ENCODE results near the gene NUB1.

NUB1 gene

DNA sequence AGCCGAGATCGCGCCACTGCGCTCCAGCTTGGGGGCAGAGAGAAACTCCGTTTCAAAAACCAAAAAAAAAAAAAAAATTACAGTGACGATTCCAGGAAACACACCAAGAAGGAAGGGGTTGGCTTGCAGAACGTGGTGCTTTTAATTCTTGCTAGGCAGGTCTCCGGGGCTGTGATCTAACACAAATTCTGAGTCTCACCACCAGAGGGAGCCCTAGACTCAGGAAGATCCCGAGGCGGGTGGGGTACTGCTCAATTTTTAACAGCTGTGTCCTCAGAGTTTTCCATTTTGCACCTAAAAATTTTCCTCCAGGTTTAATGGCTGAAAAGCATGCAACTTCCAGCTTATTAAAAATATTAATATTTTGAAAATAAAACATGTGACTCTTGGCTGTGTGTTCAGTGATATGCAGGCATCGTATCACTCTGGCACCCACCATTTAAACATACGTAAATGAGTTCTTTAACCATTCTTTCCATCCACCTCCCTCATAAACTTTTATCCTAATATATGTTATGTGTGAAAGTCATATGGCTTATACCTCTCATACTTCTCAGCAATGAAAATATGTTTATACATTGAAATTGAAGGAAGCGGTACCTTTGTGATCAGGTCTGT lies 26.5 kb upstream of the NUB1 start:
- DNase-seq, result peak; percentile 75

DNA sequence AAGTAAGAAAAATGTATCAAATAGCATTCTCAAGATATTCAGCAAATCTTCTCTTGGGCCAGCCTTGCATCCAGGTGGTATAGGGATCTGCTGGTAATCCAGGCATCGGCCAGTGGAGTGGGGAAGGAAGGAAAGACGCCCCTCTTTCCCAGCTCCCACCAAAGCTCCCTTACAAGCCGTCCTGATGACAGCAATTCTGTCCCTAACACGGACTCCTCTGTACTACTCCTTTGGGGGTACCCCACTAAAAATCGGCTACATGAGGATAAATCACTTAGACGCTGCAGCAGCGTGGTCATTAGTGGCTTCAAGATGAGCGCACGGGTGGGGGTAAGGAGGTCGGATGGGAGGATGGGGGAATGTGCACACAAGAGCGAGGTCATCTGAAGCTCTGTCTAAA lies 24.7 kb upstream of the NUB1 start:
- no peak for DNase-seq

DNA sequence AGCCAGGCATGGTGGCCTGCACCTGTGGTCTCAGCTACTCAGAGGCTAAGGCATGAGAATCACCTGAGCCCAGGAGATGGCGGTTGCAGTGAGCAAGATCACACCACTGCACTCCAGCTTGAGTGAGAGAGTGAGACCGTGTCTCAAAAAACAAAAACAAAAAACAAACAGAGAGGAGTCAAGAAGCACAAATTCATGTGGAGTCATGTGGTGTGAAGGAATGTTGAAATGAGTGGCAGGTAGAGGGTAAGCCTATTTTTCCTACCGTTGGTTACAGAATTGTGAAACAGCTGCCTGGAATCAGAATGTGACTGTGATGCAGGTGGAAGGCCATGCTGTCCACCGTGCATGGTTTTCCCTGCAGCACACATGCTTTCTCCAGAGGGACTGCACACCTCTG lies 23.7 kb upstream of the NUB1 start:
- DNase-seq, result no peak

DNA sequence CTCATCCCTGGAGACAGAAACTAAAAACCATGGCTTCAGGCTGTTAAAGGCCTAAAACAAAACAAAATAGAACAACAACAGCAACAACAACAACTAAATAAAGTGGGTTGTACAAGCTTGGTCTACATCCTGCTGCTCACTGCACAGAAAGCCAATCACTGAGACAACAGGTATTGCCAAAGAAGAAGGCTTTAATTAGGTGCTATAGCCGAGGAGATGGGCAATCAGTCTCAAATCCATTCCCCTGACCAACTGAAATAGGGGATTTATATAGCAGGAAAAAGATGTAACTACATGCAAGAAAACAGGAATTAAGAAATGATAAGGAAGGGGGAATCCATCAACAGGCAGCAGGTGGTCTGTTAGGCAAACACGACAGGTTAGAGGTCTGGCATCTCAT lies 22.4 kb upstream of the NUB1 start:
- no peak for DNase-seq

DNA sequence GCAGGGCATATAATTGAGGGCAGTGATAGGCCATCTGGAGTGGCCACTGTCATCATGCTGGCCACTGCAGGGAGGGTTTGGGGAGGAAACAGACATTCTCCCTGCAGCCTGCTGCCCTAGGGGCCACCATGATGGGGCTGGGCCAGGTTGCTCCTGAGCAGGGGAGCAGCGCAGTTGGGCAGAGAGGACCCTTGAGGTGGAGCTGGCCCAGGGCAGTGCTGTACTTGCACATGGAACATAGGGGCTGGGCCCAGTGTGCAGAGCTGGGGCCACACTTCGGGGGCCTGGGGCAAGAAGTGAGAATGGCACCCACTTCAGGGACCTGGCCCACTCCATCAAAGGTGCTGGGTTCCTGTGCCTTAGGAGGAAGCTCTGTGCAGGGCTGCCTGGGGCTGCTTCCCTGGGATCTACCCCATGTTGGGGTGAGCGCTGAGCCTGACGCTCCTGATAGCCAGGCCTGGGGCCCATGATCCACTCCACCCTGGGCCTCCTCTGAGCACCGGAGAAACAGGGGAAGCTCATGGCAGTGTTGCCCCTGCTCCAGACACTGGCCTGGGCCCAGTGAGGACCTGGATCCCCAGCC lies 21.3 kb upstream of the NUB1 start:
- no peak for DNase-seq

DNA sequence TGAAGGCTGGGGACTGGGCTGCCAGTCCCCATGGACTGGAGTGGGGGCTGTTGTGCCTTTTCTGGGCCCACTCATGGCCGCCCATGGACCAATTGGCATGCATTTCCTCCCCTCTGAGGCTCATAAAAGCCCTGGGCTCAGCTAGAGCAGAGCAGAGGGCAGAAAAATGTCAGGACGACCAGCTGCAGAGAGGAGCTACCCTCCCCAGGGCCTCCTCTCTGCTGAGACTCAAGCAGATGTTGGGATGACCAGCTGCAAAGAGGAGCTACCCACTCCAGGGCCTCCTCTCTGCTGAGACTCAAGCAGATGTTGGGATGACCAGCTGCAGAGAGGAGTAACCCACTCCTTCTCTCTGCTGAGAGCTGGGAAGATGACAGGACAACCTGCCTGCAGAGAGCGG lies 20.3 kb upstream of the NUB1 start:
- no peak for DNase-seq

DNA sequence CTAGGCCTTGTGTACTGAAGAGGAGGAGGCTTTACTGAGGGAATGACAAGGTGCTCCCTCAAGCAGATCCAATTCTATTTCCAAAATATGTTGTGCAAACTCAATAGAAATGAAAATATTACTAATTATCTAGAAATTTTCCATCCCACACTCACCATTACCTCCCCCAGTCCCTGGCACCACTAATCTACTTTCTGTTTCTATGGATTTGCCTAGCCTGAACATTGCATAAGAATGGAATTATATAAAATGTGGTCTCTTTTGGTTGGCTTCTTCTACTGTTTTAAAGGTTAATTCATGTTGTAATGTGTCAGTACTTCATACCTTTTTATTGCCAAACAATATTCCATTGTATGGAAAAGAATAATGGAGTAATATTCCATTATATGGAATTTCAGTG lies 18.7 kb upstream of the NUB1 start:
- no peak for DNase-seq

DNA sequence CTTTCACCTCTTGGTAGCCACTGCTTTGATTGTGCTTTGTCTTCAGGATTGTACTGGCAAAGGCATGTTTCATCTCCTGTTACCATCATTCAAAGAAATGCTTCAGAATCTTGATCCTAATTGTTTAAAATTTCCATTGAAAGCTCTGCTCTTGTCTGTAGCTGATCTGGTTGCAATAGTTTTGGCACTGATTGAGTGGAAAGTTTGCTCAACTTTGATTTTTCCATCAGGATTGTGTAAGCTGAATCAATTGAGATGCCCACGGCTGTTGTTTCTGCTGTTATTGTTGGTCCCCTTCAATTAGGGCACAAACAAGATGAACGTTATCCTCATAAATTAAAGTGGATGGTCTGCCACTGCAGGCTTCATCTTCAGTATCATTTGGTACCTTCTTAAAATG lies 14.6 kb upstream of the NUB1 start:
- no peak for DNase-seq

DNA sequence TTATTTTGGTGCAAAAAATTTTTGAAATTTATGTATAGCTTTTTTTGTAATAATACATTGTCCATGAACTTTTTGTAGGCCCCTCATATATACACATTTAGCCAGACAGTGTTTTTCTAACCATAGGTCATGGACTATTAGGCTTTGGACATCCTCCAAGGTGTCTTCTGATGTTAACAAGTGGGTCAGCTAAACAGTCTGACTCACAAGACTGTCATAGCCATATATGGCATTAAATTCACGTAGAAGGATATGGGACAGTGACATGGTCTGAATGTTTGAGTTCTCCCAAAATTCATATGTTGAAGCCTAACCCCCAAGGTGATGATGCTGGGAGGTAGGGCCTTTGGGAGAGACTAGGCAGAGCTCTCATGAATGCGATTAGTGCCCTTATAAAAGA lies 14.0 kb upstream of the NUB1 start:
- no peak for DNase-seq

DNA sequence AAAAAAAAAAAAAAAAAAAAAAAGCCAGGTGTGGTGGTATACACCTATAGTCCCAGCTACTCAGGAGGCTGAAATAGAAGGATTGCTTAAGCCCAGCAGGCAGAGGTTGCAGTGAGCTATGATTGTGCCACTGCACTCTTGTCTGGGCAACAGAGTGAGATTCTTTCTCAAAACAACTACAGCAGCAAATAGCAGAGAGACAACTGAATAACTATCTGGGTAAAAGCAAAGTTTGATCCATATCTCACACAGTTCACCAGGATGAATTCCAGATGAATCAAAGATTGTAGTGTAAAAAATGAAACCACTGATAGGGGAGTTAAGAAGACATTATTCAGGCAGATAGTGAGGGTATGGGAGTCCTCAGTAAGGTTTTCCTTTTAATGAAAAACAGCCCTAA lies 11.4 kb upstream of the NUB1 start:
- no peak for DNase-seq

DNA sequence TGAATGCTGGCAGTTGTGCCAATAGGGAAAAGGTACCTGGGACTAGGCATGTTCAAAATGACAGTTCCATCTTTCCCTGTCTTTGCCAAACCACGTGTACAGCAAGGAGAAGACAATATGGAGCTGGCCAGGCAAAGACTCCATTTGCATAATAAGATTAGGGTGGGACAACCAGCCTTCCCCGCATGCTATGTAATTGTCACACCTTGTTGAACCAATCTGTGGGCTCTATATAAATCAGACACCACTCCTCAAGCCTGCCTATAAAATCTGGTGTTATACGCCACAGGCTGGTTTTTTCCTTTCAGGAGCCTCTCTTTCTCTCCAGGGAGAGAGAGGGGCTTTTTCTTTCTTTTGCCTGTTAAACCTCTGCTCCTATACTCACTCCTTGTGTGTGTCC lies 11.0 kb upstream of the NUB1 start:
- no peak for DNase-seq

DNA sequence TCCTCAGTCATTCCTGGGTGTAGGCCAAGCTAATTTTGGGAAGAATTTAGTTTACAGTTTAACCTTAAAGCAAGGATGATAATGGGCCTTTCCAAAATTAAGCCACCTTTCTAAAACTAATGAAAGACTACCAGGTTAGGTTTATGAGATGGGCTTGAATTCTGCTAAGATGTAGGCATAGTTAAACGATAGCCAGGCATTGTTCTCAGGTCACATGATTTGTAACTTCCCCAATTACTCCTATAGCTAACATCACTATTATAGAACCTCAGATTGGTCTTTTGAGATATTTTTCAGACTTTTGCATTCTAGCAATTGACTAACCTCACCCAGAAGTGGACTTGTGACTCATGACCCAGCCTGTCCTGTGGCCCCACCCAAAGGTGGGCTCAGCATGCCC lies 7.0 kb upstream of the NUB1 start:
- no peak for DNase-seq

DNA sequence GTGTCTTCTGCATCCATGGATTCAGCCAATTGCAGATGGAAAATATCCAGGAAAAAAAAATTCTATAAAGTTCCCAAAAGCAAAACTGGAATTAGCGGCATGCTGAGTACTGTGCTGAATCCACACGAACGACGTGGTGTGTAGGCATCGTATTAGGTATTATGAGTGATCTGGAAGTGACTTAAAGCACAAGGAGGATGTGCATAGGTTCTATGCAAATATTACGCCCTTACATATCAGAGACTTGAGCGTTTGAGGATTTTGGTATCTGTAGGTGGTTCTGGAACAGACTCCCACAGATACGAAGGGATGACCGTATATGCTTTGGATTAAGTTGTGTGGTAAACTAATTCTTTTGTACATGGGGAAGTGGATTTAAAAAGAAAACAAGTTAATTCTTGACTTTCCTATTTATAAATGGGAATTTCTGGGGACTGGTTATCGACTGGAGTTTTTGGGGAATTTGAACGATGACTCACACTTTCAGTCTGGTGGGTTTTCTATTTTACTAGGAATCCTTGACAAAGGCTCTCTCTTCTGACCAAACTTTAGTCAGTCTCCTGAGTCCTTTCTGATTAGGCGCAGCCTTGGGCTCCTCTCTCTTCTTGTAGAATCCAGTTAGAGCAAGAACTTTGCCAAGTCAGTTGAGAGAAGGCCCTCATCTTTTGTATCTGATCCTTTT lies 5.4 kb upstream of the NUB1 start:
- no peak for DNase-seq

DNA sequence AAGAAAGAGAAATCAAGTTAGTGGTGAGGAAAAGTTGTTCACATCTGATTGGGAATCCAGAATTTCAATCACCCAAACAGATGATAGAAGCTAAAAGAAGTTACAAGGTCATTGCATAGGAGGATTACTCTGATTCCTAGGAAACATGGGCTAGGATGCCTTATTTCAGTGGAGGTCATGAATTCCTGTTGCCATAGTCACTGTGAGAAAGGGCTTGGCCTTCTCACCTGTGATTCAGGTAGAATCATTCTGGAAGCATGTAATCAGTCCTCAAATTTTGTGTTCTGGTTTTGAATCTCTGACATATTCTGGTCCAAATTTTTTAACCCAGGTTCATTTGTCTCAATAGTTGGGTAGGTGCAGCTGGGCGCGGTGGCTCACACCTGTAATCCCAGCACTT lies 4.3 kb upstream of the NUB1 start:
- no peak for DNase-seq

DNA sequence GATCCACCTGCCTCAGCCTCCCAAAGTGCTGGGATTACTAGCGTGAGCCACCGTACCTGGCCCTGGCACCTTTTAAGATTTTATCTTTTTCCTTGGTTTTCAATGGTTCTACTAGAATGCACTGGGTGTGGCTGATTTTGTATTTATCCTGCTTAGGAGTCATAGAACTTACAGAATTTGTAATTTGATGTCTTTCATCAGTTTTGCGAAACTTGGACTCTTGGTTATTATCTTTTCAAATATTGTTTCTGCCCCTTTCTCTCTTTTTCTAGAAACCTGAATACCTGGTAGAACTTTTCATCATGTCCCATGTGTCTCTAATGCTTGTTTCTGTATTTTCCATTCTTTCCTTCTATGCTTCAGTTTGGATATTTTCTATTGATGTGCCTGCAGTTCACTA lies 2.8 kb upstream of the NUB1 start:
- DNase-seq, result no peak

DNA sequence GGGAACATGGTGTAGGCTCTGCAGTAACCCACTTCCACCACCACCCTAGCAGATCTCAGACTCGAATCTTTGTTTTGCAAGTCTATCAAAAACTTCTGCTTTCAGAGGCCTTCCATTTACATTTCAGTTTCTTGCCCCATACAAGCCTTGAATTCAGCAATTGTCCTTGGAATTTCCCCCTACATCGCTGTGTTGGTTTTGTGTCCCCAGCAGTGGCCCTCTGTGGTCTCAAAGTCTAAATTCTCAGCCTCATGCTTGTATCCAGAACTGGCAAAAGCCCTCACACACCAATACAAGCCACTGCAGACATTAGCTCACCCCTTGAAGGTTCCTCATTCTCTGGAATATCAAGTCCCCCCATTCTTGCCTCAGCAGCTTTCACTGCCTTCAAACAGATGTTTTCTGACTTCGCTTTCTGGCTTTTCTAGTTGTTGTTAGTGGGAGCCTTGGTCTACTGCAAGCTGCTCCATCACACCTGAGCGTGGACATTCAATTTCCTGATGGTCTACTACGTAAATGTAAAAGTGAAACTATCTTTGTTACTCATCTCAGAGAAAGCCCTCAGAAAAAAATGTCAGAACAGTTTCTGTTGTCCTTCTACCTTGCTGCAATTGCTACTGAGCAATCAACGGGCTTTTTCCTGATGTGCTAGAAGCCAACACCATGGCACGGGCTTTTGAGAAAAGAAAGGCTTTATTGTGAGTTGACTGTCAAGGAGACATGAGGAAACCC lies 1.8 kb upstream of the NUB1 start:
- no peak for DNase-seq

DNA sequence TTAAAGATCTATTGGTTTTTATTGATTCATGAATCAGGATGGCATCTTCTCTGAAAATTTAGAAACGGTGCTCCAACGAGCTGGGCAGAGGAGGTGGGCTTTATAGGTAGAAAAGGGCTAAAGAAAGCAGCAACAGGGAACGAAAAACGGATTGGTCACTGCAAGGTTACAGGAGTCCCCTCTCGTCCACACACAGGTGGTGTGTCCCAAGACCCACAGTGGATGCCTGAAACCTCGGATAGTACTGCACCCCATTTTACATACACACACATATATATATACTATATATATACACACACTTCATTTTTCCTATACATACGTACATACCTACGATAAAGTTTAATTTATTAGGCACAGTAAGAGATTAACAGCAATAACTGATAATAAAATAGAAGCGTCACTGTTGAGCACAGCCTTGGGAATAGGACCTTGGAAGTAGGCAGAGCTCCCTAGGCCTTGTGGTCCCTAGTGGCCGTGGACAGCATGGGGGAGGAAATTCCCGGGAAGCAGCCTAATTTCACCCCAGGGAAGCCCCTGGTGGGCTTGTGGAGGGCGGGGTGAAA lies 737 bp upstream of the NUB1 start:
- no peak for DNase-seq

DNA sequence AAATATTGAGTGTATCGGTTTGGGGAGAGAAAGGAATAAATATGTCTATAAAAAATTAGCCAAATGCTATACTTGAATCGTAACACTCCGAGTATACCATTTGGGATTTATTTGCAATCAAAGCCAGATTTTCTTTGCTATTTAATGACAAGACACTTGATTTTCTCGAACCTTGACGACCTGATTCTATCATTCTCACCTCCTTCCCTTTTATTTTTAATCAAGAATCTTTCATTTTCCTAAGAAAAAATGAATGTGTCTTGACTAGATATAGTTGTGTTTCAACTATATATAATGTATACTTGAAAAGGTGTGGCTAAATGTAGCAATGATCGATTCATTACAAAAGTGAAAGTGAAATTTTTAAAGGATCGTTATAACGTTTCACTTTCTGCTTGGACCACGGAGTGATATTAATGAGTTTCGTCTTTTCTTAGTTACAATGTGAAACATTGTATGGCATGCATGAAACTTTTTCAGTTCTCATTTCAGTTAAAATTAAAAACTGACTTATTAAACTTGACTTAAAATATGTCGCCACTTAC lies 562 bp downstream of the NUB1 start:
- DNase-seq, result no peak

DNA sequence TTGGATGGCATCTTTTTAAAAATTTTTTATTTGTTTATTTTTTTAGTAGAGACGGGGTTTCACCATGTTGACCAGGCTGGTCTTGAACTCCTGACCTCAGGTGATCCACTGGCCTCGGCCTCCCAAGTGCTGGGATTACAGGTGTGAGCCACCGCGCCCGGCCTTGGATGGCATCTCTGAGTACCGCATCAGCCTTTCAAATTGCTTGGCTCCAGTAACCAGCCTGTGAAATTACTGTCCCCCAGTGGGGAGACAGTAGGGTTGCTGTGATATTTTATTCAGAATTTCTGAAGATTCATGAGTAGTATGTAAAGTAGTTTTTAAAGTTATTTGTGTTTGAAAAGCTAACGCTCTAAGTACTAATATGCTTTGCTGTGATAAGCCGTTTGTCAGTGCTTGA lies 1.2 kb downstream of the NUB1 start:
- no peak for DNase-seq

DNA sequence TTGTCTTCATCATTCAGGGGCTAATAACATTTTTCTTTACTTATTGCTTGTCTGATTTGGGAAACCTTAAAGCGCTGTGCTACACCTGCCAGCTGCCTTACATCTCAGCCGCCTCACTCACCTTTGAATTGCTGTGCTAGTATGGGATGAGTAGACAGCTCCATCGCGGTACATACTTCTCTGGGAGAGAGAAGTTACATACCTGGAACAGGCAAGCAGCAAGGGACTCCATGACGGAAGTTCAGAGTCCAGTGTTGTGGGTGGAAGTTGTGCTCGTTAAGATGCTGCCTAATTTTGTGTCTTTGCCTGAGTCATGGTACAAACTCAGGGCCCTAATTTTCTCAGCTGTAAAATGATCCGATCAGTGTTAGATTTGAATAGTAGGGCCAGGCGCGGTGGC lies 1.9 kb downstream of the NUB1 start:
- no peak for DNase-seq

DNA sequence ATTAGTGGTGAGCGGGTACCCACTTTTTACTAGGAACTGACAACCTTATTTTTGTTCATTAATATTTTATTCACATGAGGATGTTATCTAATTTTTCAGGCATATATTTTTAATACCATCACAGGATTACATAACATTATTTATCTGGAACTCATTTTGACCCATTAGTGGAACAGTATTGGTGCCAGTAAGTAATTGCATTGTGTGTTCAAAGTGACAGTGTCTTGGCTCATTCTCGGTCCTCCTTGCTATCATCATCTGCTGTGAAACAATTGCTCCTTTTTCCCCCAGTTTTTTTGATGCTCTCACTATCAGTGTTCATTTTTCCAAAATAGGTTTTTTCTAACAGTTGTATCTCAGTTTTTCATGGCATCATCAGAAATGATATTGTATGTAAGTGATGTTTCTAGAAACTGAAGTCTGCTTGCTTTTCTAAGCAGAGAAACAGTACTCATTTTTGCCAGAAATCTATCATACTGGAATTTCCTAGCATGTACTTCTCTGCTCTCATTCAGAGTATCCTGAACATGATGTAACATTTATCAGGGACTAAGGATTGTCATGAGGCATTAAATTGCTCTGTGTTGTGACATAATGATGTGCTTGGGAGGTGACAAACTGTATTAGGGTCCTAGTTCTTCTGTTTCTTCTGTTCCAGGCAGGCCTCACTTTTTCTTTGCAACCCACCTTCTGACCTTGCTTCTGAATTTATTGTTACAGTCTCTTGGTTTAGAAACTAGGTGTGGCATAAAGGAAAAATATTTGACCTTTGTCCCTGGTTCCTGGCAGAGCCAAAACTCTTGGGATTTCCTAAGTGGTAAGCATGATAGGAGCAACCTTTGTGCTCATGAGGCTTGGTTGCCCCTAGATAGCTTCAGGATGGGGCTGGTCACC lies 4.2 kb downstream of the NUB1 start:
- DNase-seq, result no peak

DNA sequence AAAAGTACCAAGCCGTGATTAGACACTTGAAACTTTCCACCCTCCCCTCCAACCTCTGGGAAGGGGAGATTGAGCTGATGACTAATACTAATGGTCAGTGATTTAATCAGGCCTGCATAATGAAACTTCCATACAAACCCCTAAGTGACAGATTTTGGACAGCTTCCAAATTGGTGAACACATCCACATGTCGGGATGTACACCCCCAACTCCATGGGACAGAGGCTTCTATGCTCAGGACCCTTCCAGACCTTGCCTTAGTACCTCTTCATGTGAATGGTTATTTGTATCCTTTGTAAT lies 4.8 kb downstream of the NUB1 start:
- no peak for DNase-seq

DNA sequence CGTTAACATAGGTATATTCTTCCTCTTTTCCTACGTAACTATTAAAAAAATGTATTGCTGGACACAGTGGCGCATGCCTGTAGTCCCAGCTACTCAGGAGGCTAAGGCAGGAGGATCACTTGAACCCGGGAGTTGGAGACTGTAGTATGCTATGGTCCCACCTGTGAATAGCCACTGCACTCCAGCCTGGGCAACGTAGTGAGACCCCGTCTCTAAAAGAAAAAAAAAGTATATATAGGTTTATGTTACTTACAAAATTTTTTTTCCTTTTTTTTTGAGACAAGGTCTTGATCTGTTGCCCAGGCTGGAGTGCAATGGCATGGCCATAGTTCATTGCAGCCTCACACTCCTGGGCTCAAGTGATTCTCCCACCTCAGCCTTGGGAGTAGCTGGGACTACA lies 5.6 kb downstream of the NUB1 start:
- DNase-seq, result no peak

All from stimulated activated CD4-positive, alpha-beta T cell treated with anti-CD3 and anti-CD28 coated beads, Interleukin-15, amount 100 ng/mL, for 24 hours (primary cell).